K562 (cell line): ENCODE measurements around the gene CFD. TPM values are rescaled to one million over a fixed set of nuclear protein-coding genes. Genes with fewer than 3 reads are reported as not detected.
A peak's percentile ranks its signal among the peaks of the same experiment; 100 is the strongest.

Experiments used
- BRCA1 ChIP-seq, 2 experiments: fragments of 450-650 bp in 1 of 2; sonication (generic) in 1 of 2; formaldehyde crosslinking in 1 of 2; IDR thresholded peaks; 2 replicates each; pipeline versions ENCODE4 v1.5.0 to v1.6.1; 2017 to 2020; ENCODE audit warnings: mild to moderate bottlenecking in 1 of 2, missing genetic modification reagents in 1 of 2
- CTBP1 ChIP-seq: fragments of 450-650 bp; IDR thresholded peaks from 2 replicates; pipeline ENCODE4 v1.6.1; 2016; ENCODE audit warnings: borderline replicate concordance
- DIDO1 ChIP-seq: fragments of 450-650 bp; IDR thresholded peaks from 2 replicates; pipeline ENCODE4 v1.6.1; 2016; ENCODE audit warnings: low read depth, missing biosample characterization, missing genetic modification characterization
- FIP1L1 ChIP-seq: fragments of 200-400 bp; formaldehyde crosslinking; IDR thresholded peaks from 2 replicates; pipeline ENCODE4 v1.6.1; 2018; ENCODE audit warnings: mild to moderate bottlenecking, low read depth, low read length; ENCODE audit not compliant: poor library complexity, severe bottlenecking
- HMGXB4 ChIP-seq: sonication (generic); formaldehyde crosslinking; IDR thresholded peaks from 2 replicates; pipeline ENCODE4 v1.8.1; 2023; ENCODE audit warnings: mild to moderate bottlenecking, missing genetic modification reagents
- L3MBTL2 ChIP-seq: fragments of 450-650 bp; IDR thresholded peaks from 2 replicates; pipeline ENCODE4 v1.6.1; 2016; ENCODE audit warnings: mild to moderate bottlenecking, moderate library complexity
- MEIS2 ChIP-seq: fragments of 450-650 bp; IDR thresholded peaks from 2 replicates; pipeline ENCODE4 v1.6.1; 2014; ENCODE audit warnings: mild to moderate bottlenecking; ENCODE audit not compliant: partially characterized antibody
- PHF21A ChIP-seq: fragments of 450-650 bp; IDR thresholded peaks from 2 replicates; pipeline ENCODE4 v1.6.1; 2017; ENCODE audit warnings: low read depth, borderline replicate concordance
- RBM34 ChIP-seq: fragments of 200-400 bp; formaldehyde crosslinking; IDR thresholded peaks from 2 replicates; pipeline ENCODE4 v1.6.1; 2018; ENCODE audit warnings: low read length, borderline replicate concordance; ENCODE audit not compliant: insufficient read depth
- TAL1 ChIP-seq: fragments of 450-650 bp; IDR thresholded peaks from 2 replicates; pipeline ENCODE4 v1.6.1; 2016; ENCODE audit warnings: mild to moderate bottlenecking
- TBL1XR1 ChIP-seq, 2 experiments: IDR thresholded peaks; 2 replicates each; pipeline ENCODE4 v1.6.1; 2012; ENCODE audit warnings: improper control_type of control experiment in 2 of 2, low read length in 2 of 2, mild to moderate bottlenecking in 1 of 2
- TCFL5 ChIP-seq: fragments of 250-450 bp; sonication (Bioruptor Pico); conservative IDR thresholded peaks from 2 replicates; pipeline ENCODE4 v1.6.1; 2021; ENCODE audit warnings: mild to moderate bottlenecking, moderate library complexity, matching md5 sums
- YBX1 ChIP-seq: fragments of 450-650 bp; IDR thresholded peaks from 2 replicates; pipeline ENCODE4 v1.7.1; 2016; ENCODE audit warnings: mild to moderate bottlenecking
- polyA plus RNA-seq, 8 experiments: library from polyadenylated mRNA; depleted of rRNA in 4 of 8; stranded (reverse) in 5 of 8; unstranded in 3 of 8; fragments of >200 nt; fragmentation: Nextera tagmentation in 2 of 8; fragmentation: Illumina TruSeq in 1 of 8; extraction: Ambion mirVana in 2 of 8; extraction: Trizol in 1 of 8; gene quantifications; 2 replicates each; pipeline versions ENCODE4 v1.2.1 to v1.2.3, GENCODE V29; 2011 to 2014; ENCODE audit warnings: inconsistent platforms in 1 of 8, missing spikeins in 1 of 8
- total RNA-seq, 7 experiments: library from RNA; depleted of rRNA in 6 of 7; stranded (reverse); fragments of >200 nt in 6 of 7; fragmentation: Illumina TruSeq in 2 of 7; extraction: Trizol in 2 of 7; gene quantifications; 2 replicates each; pipeline versions ENCODE4 v1.2.1 to v1.2.3, GENCODE V29; 2011 to 2021; ENCODE audit warnings: low replicate concordance in 1 of 7
- TF ChIP-seq, protein P1 (sequence below): fragments of 200-800 bp; sonication (Bioruptor generic); IDR thresholded peaks from 2 replicates; pipeline ENCODE4 v1.6.1; 2017; ENCODE audit warnings: missing genetic modification characterization, missing compliant biosample characterization
- TF ChIP-seq, protein P2 (sequence below): fragments of 450-650 bp; formaldehyde crosslinking; IDR thresholded peaks from 2 replicates; pipeline ENCODE4 v1.4.0; 2020; ENCODE audit warnings: mild to moderate bottlenecking, moderate library complexity
- TF ChIP-seq, protein P3 (sequence below): fragments of 250-450 bp; sonication (Bioruptor Pico); IDR thresholded peaks from 2 replicates; pipeline ENCODE4 v1.5.0; 2021; ENCODE audit warnings: mild to moderate bottlenecking, moderate library complexity

The CFD gene
- total and polyA plus RNA-seq, 9 of the 15 experiments (the other 6 are each of a cell fraction or from before 2014, with no cell fraction given) = 0.52 to 59.4 (median 7.6) TPM

GRCh38 chr19:867855-868457 lies 8.5 kb downstream of the CFD start (continued):
- TF ChIP-seq, protein P1, sequence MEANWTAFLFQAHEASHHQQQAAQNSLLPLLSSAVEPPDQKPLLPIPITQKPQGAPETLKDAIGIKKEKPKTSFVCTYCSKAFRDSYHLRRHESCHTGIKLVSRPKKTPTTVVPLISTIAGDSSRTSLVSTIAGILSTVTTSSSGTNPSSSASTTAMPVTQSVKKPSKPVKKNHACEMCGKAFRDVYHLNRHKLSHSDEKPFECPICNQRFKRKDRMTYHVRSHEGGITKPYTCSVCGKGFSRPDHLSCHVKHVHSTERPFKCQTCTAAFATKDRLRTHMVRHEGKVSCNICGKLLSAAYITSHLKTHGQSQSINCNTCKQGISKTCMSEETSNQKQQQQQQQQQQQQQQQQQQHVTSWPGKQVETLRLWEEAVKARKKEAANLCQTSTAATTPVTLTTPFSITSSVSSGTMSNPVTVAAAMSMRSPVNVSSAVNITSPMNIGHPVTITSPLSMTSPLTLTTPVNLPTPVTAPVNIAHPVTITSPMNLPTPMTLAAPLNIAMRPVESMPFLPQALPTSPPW (CRISPR knock-in tag) = no peak
- TF ChIP-seq RBM34 (no peak), L3MBTL2 (no peak), TBL1XR1 (IDR thresholded peaks at IDR 0.05; ENCODE audit: low read length in 2 of 2) (no peak), BRCA1 (IDR thresholded peaks at IDR 0.05) (no peak), BRCA1 (CRISPR knock-in tag; IDR thresholded peaks at IDR 0.05) (no peak), DIDO1 (tag) (no peak), FIP1L1 (peak; percentile 91), MEIS2 (no peak), PHF21A (no peak), YBX1 (no peak), TCFL5 (CRISPR knock-in tag) (no peak), HMGXB4 (CRISPR knock-in tag) (no peak), CTBP1 (no peak), TAL1 (no peak)
- TF ChIP-seq, protein P2, sequence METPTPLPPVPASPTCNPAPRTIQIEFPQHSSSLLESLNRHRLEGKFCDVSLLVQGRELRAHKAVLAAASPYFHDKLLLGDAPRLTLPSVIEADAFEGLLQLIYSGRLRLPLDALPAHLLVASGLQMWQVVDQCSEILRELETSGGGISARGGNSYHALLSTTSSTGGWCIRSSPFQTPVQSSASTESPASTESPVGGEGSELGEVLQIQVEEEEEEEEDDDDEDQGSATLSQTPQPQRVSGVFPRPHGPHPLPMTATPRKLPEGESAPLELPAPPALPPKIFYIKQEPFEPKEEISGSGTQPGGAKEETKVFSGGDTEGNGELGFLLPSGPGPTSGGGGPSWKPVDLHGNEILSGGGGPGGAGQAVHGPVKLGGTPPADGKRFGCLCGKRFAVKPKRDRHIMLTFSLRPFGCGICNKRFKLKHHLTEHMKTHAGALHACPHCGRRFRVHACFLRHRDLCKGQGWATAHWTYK (CRISPR knock-in tag) = no peak
- TF ChIP-seq, protein P3, sequence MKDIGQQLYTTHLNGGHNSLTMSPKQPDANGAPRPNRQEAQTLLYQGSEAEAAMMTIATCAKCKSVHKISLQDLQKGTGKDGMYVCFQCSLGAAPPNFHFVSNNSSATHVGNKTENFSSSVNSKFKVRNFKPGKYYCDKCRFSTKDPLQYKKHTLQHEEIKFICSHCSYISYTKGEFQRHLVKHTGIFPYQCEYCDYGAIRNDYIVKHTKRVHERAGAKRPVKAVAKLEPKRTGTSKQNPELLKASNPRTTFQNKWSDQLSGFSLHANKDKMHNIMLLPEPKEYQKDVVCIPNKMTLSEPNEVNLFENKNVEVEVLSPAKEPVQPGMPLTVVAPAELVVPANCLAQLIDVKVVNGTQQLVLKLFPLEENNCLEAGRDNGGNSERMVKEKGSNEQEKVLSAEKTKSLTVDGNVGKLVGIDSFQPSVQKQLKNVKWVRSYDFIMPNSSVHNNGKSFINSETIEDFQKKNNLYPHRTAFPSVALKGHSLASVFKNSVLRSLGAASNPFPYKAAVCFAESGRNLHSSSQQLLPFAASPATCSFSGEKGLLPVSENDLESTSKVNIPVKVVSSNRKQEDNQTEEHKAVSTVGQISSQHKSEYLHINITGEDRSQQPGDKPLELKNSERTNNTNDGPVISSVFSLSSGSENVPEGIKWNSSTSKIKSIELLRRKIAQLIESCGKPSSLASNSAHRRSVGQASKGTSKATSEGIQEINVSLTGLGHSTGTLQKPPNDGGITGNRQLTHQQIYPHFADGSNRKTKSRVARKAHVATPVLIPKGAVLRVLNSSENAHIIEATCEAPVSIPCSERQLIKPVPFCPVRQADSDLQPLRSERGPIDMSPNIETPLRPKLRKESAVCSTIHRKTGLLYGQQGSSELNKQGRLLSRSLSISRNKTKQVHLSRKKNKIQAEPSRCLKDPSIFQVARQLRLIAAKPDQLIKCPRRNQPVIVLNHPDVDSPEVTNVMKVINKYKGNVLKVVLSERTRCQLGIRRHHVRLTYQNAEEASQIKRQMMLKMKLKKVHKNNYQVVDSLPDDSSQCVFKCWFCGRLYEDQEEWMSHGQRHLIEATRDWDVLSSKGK (CRISPR knock-in tag) = no peak
